WI38 (cell line): ENCODE data around the gene ANGPT4.

Experiments
- H3K4me3 ChIP-seq: 2 replicates; pipeline ENCODE4 v1.5.1; 2011; ENCODE audit warnings: low read depth, mild to moderate bottlenecking, control low read depth, low read length
- CTCF ChIP-seq: IDR thresholded peaks from 2 replicates; pipeline ENCODE4 v1.5.1; 2012; ENCODE audit warnings: low read depth, mild to moderate bottlenecking, control low read depth, low read length

The ANGPT4 gene

GRCh38 chr20:875115-875514 is 41.0 kb downstream of the ANGPT4 start:
- TF ChIP-seq CTCF: no peak
- H3K4me3 ChIP-seq: no peak overlapping the region

DNA sequence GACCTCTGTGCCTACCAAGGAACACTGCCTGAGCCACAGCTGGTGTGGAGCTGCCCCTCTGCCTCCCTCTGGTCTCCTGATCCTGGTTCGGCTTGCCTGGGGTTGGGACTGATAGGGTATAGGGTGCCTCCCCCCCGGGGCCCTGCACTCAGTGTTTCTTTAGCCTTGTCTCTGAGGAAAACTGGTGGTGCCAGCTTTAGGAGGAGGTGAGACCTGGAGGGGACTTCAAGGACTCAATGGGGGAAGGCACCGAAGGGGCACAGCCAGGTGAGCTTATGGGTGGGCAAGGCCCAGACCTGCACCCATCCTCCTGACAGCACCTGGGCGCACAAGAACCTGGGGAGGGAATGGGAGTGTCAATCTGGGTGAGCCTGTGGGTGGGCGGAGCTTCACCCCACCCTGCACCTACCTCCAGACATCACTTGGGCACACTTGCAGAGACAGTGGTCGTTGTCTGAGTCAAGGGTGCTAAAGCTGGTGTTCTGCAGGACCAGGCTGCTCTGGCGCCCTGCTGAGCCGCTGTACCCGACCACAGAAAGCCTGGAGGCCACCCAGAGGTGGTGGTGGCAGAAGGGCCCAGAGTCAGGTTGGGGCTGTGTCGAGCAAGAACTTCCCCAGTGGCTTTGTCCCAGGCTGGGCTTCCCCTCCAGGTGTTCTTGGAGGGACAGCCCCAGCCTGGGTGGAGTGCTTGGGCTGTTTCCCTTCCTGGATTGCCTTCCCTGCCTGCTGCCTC is 42.1 kb downstream of the ANGPT4 start:
- no peak for TF ChIP-seq CTCF
- no peak overlapping the region for H3K4me3 ChIP-seq

- TF ChIP-seq CTCF: no peak
- no peak overlapping the region for H3K4me3 ChIP-seq
Measured at GRCh38 chr20:872855-873520, 43.1 kb downstream of the ANGPT4 start.

GRCh38 chr20:871948-872347 is 44.2 kb downstream of the ANGPT4 start:
- TF ChIP-seq CTCF: no peak
- H3K4me3 ChIP-seq: no peak overlapping the region

GRCh38 chr20:871436-871835 is 44.7 kb downstream of the ANGPT4 start:
- no peak for TF ChIP-seq CTCF
- H3K4me3 ChIP-seq: no peak overlapping the region

- no peak for TF ChIP-seq CTCF
- H3K4me3 ChIP-seq: no peak overlapping the region
Measured at GRCh38 chr20:870758-871157, 45.4 kb downstream of the ANGPT4 start.

GRCh38 chr20:869606-870005 is 46.5 kb downstream of the ANGPT4 start:
- no peak overlapping the region for H3K4me3 ChIP-seq
- no peak for TF ChIP-seq CTCF
